ENCODE measurements around the gene ZNF574. TPM values are rescaled to one million over a fixed set of nuclear protein-coding genes. Genes with fewer than 3 reads are reported as not detected.

ZNF574 gene
- total and polyA plus RNA-seq, 2 of the 8 experiments (the other 6 are each of a cell fraction or from before 2014, with no cell fraction given): 27.0 to 38.8 TPM

- H2BK20ac ChIP-seq (ENCODE audit: low read length): 0 out of 2 replicates have a peak overlapping the region, but pooled peaks have one; percentile 32
- 100% methylated on average over 1 of the region's 1 CpG; no CpG with 5 or more reads in 1 of the 2 experiments for WGBS, 2 experiments (ENCODE audit: extremely low coverage in 1 of 2, insufficient coverage in 1 of 2, insufficient read length in 1 of 2, insufficient replicate concordance in 2 of 2, low coverage in 1 of 2, low lambda C conversion rate in 2 of 2, missing lambda C conversion rate in 1 of 2)
- H3K9ac ChIP-seq (replicated peaks in 1 of 4; ENCODE audit: extremely low read depth in 1 of 4, low read depth in 3 of 4, low read length in 3 of 4): 0 out of 7 replicates have a peak overlapping the region, but pooled peaks of 1 of the 4 experiments have one; percentile 1
- H4K91ac ChIP-seq (replicated peaks; ENCODE audit: insufficient read length, low read length): no peak overlapping the region
- H4K8ac ChIP-seq (ENCODE audit: extremely low read depth, insufficient read depth, low read length): no peak overlapping the region
- no peak overlapping the region for H3K14ac ChIP-seq (ENCODE audit: insufficient read length)
- H2AFZ ChIP-seq (ENCODE audit: low read length): no peak overlapping the region
- H3K9me3 ChIP-seq (ENCODE audit: insufficient read depth in 2 of 2, low read depth in 1 of 2, low read length in 1 of 2): no peaks in the 10 kb centered on the region
- no peak overlapping the region for H3K56ac ChIP-seq (replicated peaks; ENCODE audit: insufficient read length, low read depth, low read length)
- H3K79me2 ChIP-seq (ENCODE audit: control insufficient read depth in 1 of 2, insufficient read depth in 2 of 2, low read length in 2 of 2): no peaks in the 10 kb centered on the region
- no peak overlapping the region for H3K18ac ChIP-seq (ENCODE audit: extremely low read depth, low read length)
- H3K4me1 ChIP-seq (replicated peaks in 1 of 4; ENCODE audit: control insufficient read depth in 3 of 4, insufficient read depth in 4 of 4, low read length in 3 of 4): peaks cover 0 to 12% (median 8%) of the 10 kb centered on the region in 4 experiments; a peak in 4 of 7 replicates
- no peak overlapping the region for H3K23ac ChIP-seq (ENCODE audit: insufficient read length)
- H2BK15ac ChIP-seq (ENCODE audit: low read length): peak overlapping the region; percentile 61; the same call in 1 of the 2 replicates
- no peak overlapping the region for H4K5ac ChIP-seq (ENCODE audit: insufficient read length, low read depth, low read length)
- no peak overlapping the region for H2BK12ac ChIP-seq (ENCODE audit: low read depth, low read length)
- DNase-seq (ENCODE audit: low read depth in 1 of 2, low spot score in 2 of 2) (no peak), FAIRE-seq (no peak)
- no peaks in the 10 kb centered on the region; a peak in 1 of 7 replicates for H3K27me3 ChIP-seq (replicated peaks in 1 of 4; ENCODE audit: control insufficient read depth in 3 of 4, extremely low read depth in 1 of 4, insufficient read depth in 3 of 4, low read length in 3 of 4)
- H3K4me2 ChIP-seq (ENCODE audit: insufficient read depth in 1 of 2, low read depth in 2 of 2, low read length in 2 of 2): no peak overlapping the region
- no peak overlapping the region for H2BK5ac ChIP-seq (ENCODE audit: low read depth, low read length)
- H3K4ac ChIP-seq (replicated peaks; ENCODE audit: insufficient read length, low read depth, low read length): no peak overlapping the region
- H3K23me2 ChIP-seq (ENCODE audit: low read depth, low read length): no peaks in the 10 kb centered on the region
- POLR2A ChIA-PET (ENCODE audit: partially characterized antibody): no interaction called here
- H3K4me3 ChIP-seq (ENCODE audit: extremely low read depth in 1 of 4, insufficient read depth in 2 of 4, low read depth in 3 of 4, low read length in 4 of 4): no peak overlapping the region
- H2AK5ac ChIP-seq (ENCODE audit: low read depth, low read length): no peak overlapping the region
- CTCF ChIA-PET (ENCODE audit: partially characterized antibody): interaction anchor here (0.6 to 4.8 kb wide), 9 partner anchors 9 to 1321 kb away, joined by 3 to 59 read pairs (median 6); partner anchors contain the start of gene POU2F2
- H3K27ac ChIP-seq (ENCODE audit: low read depth, low read length): no peak overlapping the region
- no peaks in the 10 kb centered on the region for H3K36me3 ChIP-seq (ENCODE audit: control insufficient read depth in 2 of 4, insufficient read depth in 4 of 4, low read length in 3 of 4)
- H4K20me1 ChIP-seq (replicated peaks in 1 of 2; ENCODE audit: control insufficient read depth in 1 of 2, insufficient read depth in 2 of 2, low read length in 2 of 2): no peaks in the 10 kb centered on the region
- H2BK120ac ChIP-seq (replicated peaks; ENCODE audit: low read depth, low read length): no peak overlapping the region
- no peaks in the 10 kb centered on the region for H3K79me1 ChIP-seq (ENCODE audit: low read depth, low read length)
- TF ChIP-seq SP2 (IDR thresholded peaks at IDR 0.05; ENCODE audit: low read length): no peak
- TF ChIP-seq, protein P1, sequence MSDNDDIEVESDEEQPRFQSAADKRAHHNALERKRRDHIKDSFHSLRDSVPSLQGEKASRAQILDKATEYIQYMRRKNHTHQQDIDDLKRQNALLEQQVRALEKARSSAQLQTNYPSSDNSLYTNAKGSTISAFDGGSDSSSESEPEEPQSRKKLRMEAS (IDR thresholded peaks at IDR 0.05): no peak
- no peak for TF ChIP-seq EGR1 (IDR thresholded peaks at IDR 0.05; ENCODE audit: borderline replicate concordance, low read depth, low read length)
- TF ChIP-seq SAP30 (IDR thresholded peaks at IDR 0.05; ENCODE audit: insufficient read depth, insufficient replicate concordance, low read length): no peak
- TF ChIP-seq CBX8 (IDR thresholded peaks at IDR 0.05; ENCODE audit: borderline replicate concordance, low read depth, low read length): no peak
- no peak for TF ChIP-seq EP300 (IDR thresholded peaks at IDR 0.05; ENCODE audit: borderline replicate concordance in 1 of 2, low read depth in 2 of 2, low read length in 2 of 2)
- TF ChIP-seq BRCA1 (IDR thresholded peaks at IDR 0.05; ENCODE audit: low read depth, low read length): no peak
- no peak for TF ChIP-seq CBX5 (IDR thresholded peaks at IDR 0.05; ENCODE audit: low read depth, low read length)
- TF ChIP-seq RFX5 (IDR thresholded peaks at IDR 0.05; ENCODE audit: borderline replicate concordance, low read depth, low read length): no peak
- no peak for TF ChIP-seq SIN3A (conservative IDR thresholded peaks at IDR 0.05 in 1 of 2, IDR thresholded peaks at IDR 0.05 in 1 of 2; ENCODE audit: low read depth in 1 of 2, low read length in 2 of 2)
- no peak for TF ChIP-seq CREB1 (IDR thresholded peaks at IDR 0.05)
- no peak for TF ChIP-seq MAFK (IDR thresholded peaks at IDR 0.05; ENCODE audit: low read depth, low read length)
- TF ChIP-seq, protein P2, sequence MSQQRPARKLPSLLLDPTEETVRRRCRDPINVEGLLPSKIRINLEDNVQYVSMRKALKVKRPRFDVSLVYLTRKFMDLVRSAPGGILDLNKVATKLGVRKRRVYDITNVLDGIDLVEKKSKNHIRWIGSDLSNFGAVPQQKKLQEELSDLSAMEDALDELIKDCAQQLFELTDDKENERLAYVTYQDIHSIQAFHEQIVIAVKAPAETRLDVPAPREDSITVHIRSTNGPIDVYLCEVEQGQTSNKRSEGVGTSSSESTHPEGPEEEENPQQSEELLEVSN (IDR thresholded peaks at IDR 0.05): no peak
Observed at GRCh38 chr19:42123765-42124164, 47.8 kb downstream of the ZNF574 start.
